Erythroblast (primary cell): ENCODE measurements around the gene CDC42BPB.

ENCODE experiments used
- GATA1 ChIP-seq: IDR thresholded peaks from 2 replicates; pipeline ENCODE4 v1.6.1; 2011; ENCODE audit warnings: low read depth, mild to moderate bottlenecking, control low read depth, low read length, moderate library complexity
- POLR2A ChIP-seq: IDR thresholded peaks from 2 replicates; pipeline ENCODE4 v1.6.1; 2011; ENCODE audit warnings: mild to moderate bottlenecking, low read length

- TF ChIP-seq POLR2A (no peak), GATA1 (no peak)
These were observed 56.1 kb downstream of the CDC42BPB start for GRCh38 chr14:103001226-103001625.
